Upper lobe of left lung (tissue), 6 donors: ENCODE data around the gene AMOTL1. TPM values are rescaled to one million over a fixed set of nuclear protein-coding genes. Genes with fewer than 3 reads are reported as not detected.

ENCODE experiments used
- ATAC-seq, 2 donors: fragments of 200-7000 bp; cut with Tn5 transposase; one replicate each; pipeline ENCODE4 v1.9.1; 2022; ENCODE audit warnings: mild to moderate bottlenecking in 2 of 2, moderate library complexity in 2 of 2; ENCODE audit not compliant: low FRiP score in 2 of 2
- DNase-seq, 2 donors: peaks; one replicate each; pipeline ENCODE4 v3.0.0-alpha.2; 2019 to 2020
- H3K27ac ChIP-seq, 4 donors: fragments of 200-600 bp; sonication (generic); one replicate each; pipeline ENCODE4 v1.5.1; 2016 to 2019
- H3K27me3 ChIP-seq, 4 donors: fragments of 200-600 bp; sonication (generic); one replicate each; pipeline ENCODE4 v1.5.1; 2017 to 2019
- H3K36me3 ChIP-seq, 4 donors: fragments of 200-600 bp; sonication (generic); one replicate each; pipeline ENCODE4 v1.5.1; 2016 to 2019
- H3K4me1 ChIP-seq, 4 donors: fragments of 200-600 bp; sonication (generic); one replicate each; pipeline ENCODE4 v1.5.1; 2018 to 2019
- H3K4me3 ChIP-seq, 4 donors: fragments of 200-600 bp; sonication (generic); one replicate each; pipeline ENCODE4 v1.5.1; 2017 to 2019; ENCODE audit warnings: mild to moderate bottlenecking in 2 of 4, moderate library complexity in 1 of 4
- H3K9me3 ChIP-seq, 4 donors: fragments of 200-600 bp; sonication (generic); one replicate each; pipeline ENCODE4 v1.5.1; 2018 to 2019
- EP300 ChIP-seq, 4 donors: sonication (generic); formaldehyde crosslinking; IDR thresholded peaks; one replicate each; pipeline ENCODE4 v1.5.1; 2017; ENCODE audit warnings: antibody characterized with exemption in 4 of 4, control low read depth in 2 of 4
- POLR2A ChIP-seq, 4 donors: fragments of 450-650 bp; IDR thresholded peaks; one replicate each; pipeline ENCODE4 v1.5.1; 2016 to 2017; ENCODE audit warnings: antibody characterized with exemption in 4 of 4, mild to moderate bottlenecking in 2 of 4
- POLR2AphosphoS5 ChIP-seq, 2 donors: sonication (generic); formaldehyde crosslinking; IDR thresholded peaks; one replicate each; pipeline ENCODE4 v1.5.1; 2017; ENCODE audit warnings: antibody characterized with exemption in 2 of 2
- WGBS, 2 donors: methylation state at CpG; one replicate each; pipeline ENCODE4 v1.1.5; 2017 to 2018; 5-methylcytosine and 5-hydroxymethylcytosine counted together
- total RNA-seq, 6 donors: library from RNA; depleted of rRNA in 4 of 6; stranded (reverse); fragments of >200 nt in 4 of 6; gene quantifications; one replicate each; pipeline versions ENCODE4 v1.1.0 to v1.2.1, GENCODE V29; 2016 to 2021
- TF ChIP-seq, protein P1 (sequence below), 6 experiments: fragments of 450-650 bp in 4 of 6; fragments of 200-600 bp in 2 of 6; sonication (generic) in 2 of 6; IDR thresholded peaks; one replicate each; pipeline ENCODE4 v1.5.1; 2016 to 2019; ENCODE audit warnings: antibody characterized with exemption in 6 of 6
- donor health status: DM: no; HTN: no; CAD: no; lungs with moderate emphysema.
- donor health status: DM: no; HTN: yes; CAD: no; lungs with severe emphysema.

AMOTL1 gene
- total RNA-seq, 6 donors from 2014 or later, result 30.4 to 54.7 (median 46.1) TPM

DNA sequence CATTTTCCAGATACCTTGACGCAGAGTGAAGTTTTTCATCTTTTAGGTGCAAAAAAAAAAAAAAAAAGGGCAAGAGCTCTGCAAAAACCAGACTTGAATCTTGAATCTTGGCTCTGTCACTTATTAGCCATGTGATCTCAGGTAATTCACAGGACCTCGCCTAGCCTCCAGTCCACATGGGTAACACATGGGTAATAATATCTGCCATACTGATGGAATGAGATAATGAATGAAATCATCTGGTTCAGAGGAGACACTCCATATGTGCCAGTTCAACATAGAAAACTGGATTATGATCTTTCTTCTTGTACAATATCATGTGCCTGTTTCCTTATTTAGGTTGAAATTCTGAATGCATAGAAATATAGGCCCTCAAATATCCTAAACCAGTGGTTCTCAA is 8.6 kb upstream of the AMOTL1 start:
- Histone ChIP-seq H3K36me3 (no peaks in the 10 kb centered on the region), H3K4me3 (no peak overlapping the region), H3K27ac (no peak overlapping the region), H3K27me3 (no peaks in the 10 kb centered on the region), H3K4me1 (peaks cover 0 to 3% (median 0%) of the 10 kb centered on the region in 4 donors), H3K9me3 (no peaks in the 10 kb centered on the region)
- 88 to 92% methylated on average over 2 of the region's 2 CpGs for WGBS, 2 donors
- no peak for DNase-seq
- ATAC-seq, result no peak
- TF ChIP-seq POLR2A (IDR thresholded peaks at IDR 0.05) (no peak), POLR2AphosphoS5 (IDR thresholded peaks at IDR 0.05) (no peak), EP300 (IDR thresholded peaks at IDR 0.05) (no peak)
- TF ChIP-seq, protein P1, sequence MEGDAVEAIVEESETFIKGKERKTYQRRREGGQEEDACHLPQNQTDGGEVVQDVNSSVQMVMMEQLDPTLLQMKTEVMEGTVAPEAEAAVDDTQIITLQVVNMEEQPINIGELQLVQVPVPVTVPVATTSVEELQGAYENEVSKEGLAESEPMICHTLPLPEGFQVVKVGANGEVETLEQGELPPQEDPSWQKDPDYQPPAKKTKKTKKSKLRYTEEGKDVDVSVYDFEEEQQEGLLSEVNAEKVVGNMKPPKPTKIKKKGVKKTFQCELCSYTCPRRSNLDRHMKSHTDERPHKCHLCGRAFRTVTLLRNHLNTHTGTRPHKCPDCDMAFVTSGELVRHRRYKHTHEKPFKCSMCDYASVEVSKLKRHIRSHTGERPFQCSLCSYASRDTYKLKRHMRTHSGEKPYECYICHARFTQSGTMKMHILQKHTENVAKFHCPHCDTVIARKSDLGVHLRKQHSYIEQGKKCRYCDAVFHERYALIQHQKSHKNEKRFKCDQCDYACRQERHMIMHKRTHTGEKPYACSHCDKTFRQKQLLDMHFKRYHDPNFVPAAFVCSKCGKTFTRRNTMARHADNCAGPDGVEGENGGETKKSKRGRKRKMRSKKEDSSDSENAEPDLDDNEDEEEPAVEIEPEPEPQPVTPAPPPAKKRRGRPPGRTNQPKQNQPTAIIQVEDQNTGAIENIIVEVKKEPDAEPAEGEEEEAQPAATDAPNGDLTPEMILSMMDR (IDR thresholded peaks at IDR 0.05), result no peak

DNA sequence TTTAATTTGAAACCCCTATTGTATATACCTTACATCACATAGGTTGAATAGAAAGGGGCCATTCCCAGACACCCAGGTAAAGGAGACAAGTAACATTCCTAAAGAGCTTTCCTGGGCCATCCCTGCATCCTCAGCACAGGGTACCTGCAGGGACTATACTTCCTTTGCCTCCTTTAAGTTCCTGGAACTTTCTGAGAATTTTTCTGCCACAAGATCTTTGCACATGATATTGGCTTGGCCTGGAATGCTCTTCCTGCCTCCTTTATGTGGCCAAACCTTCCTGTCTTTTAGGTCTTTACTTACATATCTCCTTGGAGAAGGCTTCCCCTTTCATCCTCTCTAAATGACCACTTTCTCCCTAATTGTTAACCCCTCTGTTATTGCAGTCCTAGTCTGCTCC is 7.9 kb upstream of the AMOTL1 start:
- no peak for ATAC-seq
- H3K4me3 ChIP-seq, result no peak overlapping the region
- H3K36me3 ChIP-seq, result no peaks in the 10 kb centered on the region
- no peak overlapping the region for H3K27ac ChIP-seq
- no peaks in the 10 kb centered on the region for H3K27me3 ChIP-seq
- no peak for DNase-seq
- TF ChIP-seq POLR2A (IDR thresholded peaks at IDR 0.05) (no peak), POLR2AphosphoS5 (IDR thresholded peaks at IDR 0.05) (no peak), EP300 (IDR thresholded peaks at IDR 0.05) (no peak)
- TF ChIP-seq, protein P1 (IDR thresholded peaks at IDR 0.05), result no peak
- H3K9me3 ChIP-seq, result no peaks in the 10 kb centered on the region
- H3K4me1 ChIP-seq, result peaks cover 0 to 3% (median 0%) of the 10 kb centered on the region in 4 donors

DNA sequence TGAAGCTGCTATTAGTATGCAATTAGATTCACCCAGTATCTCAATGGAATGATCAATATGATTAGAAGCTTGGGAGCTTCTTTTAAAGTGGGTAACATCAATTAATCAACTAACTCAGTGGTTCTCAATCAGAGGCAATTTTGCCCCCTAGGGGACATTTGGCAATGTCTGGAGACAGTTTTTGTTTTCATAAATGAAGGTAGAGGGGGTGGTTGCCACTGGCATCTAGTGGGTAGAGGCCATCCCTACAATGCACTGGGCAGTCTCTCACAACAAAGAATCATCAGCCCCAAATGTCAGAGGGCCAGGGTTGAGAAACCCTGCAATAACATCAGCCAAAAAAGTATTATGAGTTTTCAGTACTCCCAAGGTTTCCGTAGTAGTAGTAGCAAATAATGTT is 5.9 kb upstream of the AMOTL1 start:
- Histone ChIP-seq H3K4me3 (no peak overlapping the region), H3K27ac (no peak overlapping the region), H3K9me3 (no peaks in the 10 kb centered on the region), H3K4me1 (peaks cover 0 to 9% (median 4%) of the 10 kb centered on the region in 4 donors), H3K36me3 (no peaks in the 10 kb centered on the region), H3K27me3 (no peaks in the 10 kb centered on the region)
- WGBS, 2 donors, result 86 to 92% methylated on average over 1 of the region's 1 CpG
- no peak for TF ChIP-seq POLR2A (IDR thresholded peaks at IDR 0.05)
- TF ChIP-seq, protein P1 (IDR thresholded peaks at IDR 0.05), result peak in 4 of 6 experiments; percentile 27 to 44 (median 41)
- DNase-seq (no peak), ATAC-seq (no peak)

DNA sequence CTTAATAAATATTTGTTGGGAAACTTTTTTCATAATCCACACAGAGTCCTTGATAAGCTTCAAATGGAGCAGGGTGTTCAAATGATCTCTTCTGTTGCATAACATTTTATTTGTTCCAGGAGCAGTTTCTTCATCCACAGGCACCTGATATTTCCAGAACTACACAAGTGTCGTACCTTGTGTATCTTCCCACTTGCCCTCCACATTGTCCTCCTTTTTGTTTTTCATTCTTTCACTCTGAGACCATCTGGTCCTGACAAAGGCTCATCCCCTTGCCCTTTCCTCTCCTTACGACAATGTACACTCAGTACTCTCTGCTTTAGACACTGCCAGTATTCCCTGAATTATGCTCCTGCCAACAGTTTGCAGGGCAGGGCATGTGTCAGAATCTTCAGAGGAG is 5.2 kb upstream of the AMOTL1 start:
- Histone ChIP-seq H3K36me3 (no peaks in the 10 kb centered on the region), H3K27ac (no peak overlapping the region), H3K4me3 (no peak overlapping the region), H3K9me3 (no peaks in the 10 kb centered on the region), H3K4me1 (peaks cover 2 to 16% (median 8%) of the 10 kb centered on the region in 4 donors), H3K27me3 (no peaks in the 10 kb centered on the region)
- ATAC-seq (no peak), DNase-seq (no peak)
- TF ChIP-seq POLR2A (IDR thresholded peaks at IDR 0.05) (no peak), EP300 (IDR thresholded peaks at IDR 0.05) (no peak), POLR2AphosphoS5 (IDR thresholded peaks at IDR 0.05) (no peak)
- TF ChIP-seq, protein P1 (IDR thresholded peaks at IDR 0.05), result no peak
- WGBS, 2 donors, result 70 to 77% methylated on average over 2 of the region's 2 CpGs

DNA sequence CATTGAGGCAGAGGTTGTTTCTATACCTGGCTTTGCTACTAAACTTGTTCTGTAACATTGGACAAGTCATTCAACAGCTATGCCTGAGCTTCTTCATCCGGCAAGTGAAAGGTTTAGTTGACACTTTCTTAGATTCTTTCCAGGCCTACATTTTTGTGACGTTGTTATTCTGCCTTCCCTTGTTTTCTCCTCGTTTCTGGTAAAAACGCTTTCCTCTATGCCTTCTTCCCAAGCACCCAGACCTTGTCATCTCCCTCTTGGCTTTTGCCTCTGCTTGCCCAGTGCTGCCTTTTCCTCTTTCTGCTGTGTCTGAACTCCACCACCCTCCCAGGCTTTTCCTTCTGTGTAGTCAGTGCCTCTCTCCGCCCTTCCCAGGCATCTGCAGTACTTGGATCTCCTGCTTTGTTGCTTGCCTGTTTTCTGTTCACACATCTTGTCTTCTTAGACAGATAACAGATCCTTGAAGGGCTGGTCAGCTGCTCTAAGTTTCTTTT is 1.4 kb upstream of the AMOTL1 start:
- DNase-seq, result no peak
- H3K4me1 ChIP-seq, result peaks cover 15 to 41% (median 25%) of the 10 kb centered on the region in 4 donors
- no peaks in the 10 kb centered on the region for H3K36me3 ChIP-seq
- TF ChIP-seq, protein P1 (IDR thresholded peaks at IDR 0.05), result no peak
- TF ChIP-seq POLR2AphosphoS5 (IDR thresholded peaks at IDR 0.05) (no peak), EP300 (IDR thresholded peaks at IDR 0.05) (no peak), POLR2A (IDR thresholded peaks at IDR 0.05) (no peak)
- H3K4me3 ChIP-seq, result no peak overlapping the region
- H3K27me3 ChIP-seq, result peaks cover 0 to 5% (median 0%) of the 10 kb centered on the region in 4 donors
- no peaks in the 10 kb centered on the region for H3K9me3 ChIP-seq
- 72 to 76% methylated on average over 5 of the region's 5 CpGs for WGBS, 2 donors
- peak overlapping the region; percentile 92 to 99 (median 96) for H3K27ac ChIP-seq
- no peak for ATAC-seq
